ENCODE results near the gene EPB41L4A. TPM values are rescaled to one million over a fixed set of nuclear protein-coding genes. Genes with fewer than 3 reads are reported as not detected.
A peak's percentile ranks its signal among the peaks of the same experiment; 100 is the strongest.

The EPB41L4A gene
- total RNA-seq, 2 experiments from 2014 or later = 1.0 TPM; not detected in 1

DNA sequence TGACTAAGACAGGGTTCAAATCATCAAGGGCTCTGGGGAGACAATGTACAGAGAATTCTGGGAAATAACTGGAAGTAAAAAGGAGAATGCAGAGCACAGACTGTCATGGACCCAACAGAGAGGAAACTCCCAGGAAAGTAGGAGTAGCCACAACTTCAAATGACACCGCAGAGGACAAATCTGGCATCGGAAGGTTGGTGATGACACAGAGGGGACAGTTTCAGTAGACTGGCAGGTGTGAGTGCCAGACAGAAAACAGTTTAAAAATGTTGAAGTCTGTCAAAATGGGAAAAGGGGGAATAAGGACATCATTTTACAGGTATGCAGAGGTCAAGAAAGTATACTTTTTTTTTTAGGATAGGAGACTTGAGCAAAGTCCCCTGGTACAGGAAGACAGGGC lies 70.2 kb downstream of the EPB41L4A start:
- DNase-seq (no peak), ATAC-seq (no peak)
- H3K27me3 Mint-ChIP-seq (ENCODE audit: low read depth) = no peaks in the 10 kb centered on the region
- no peak overlapping the region for H3K4me3 Mint-ChIP-seq
- POLR2A ChIA-PET = no interaction called here
- H3K4me1 Mint-ChIP-seq (ENCODE audit: low read depth) = no peaks in the 10 kb centered on the region
- H3K9me3 Mint-ChIP-seq (ENCODE audit: insufficient read depth) = no peaks in the 10 kb centered on the region
- H3K27ac Mint-ChIP-seq = no peak overlapping the region
- H3K36me3 Mint-ChIP-seq (ENCODE audit: low read depth) = no peaks in the 10 kb centered on the region
- CTCF ChIA-PET = no interaction called here

DNA sequence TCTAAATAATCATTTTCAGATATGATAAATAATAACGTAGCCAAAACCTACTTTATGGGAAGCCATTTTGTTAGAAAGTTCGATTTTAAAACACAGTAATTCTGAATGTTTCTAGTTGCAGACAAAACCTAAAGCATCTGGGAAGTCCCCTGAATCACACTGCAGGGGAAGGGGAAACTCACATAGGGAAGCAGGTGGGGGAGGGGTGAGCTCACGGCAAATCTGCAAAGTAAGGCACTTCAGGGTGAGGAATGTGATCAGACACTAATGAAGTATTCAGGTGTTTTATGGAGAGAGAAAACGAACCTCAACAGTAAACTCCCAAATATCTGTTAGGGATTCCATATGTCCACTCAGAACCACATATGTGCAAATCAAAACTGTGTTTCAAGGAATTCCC lies 70.7 kb downstream of the EPB41L4A start:
- no peaks in the 10 kb centered on the region for H3K36me3 Mint-ChIP-seq (ENCODE audit: low read depth)
- H3K9me3 Mint-ChIP-seq (ENCODE audit: insufficient read depth) = no peaks in the 10 kb centered on the region
- DNase-seq (no peak), ATAC-seq (no peak)
- H3K4me3 Mint-ChIP-seq = no peak overlapping the region
- POLR2A ChIA-PET = no interaction called here
- CTCF ChIA-PET = no interaction called here
- H3K4me1 Mint-ChIP-seq (ENCODE audit: low read depth) = no peaks in the 10 kb centered on the region
- H3K27ac Mint-ChIP-seq = no peak overlapping the region
- peaks cover 1% of the 10 kb centered on the region for H3K27me3 Mint-ChIP-seq (ENCODE audit: low read depth)

DNA sequence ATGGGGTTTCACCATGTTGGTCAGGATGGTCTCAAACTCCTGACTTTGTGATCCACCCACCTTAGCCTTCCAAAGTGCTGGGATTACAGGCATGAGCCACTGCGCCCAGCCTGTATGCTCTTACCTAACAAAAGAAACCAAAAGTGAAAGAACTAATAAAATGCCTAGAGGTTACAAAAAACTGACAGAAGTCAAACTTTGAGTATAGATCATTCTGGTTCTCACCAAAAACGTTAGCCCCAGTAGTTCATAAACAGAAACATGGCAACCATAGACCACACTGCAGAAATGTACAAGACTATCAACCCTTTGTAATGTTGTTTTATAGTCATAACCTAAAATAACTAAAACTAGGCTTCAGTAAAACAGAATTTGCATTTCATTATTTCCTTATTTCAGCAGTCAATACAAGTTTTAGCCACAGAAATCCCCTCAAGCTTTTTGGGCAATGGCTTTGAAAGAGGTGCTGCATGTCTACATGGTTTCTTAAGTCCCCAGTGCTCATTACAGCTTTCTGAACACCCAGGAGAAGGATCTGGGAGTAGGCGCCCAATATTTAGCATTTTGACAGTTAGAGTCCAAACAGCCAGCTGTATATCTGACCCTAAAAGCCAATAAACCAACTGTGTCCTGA lies 72.5 kb downstream of the EPB41L4A start:
- H3K9me3 Mint-ChIP-seq (ENCODE audit: insufficient read depth) = no peaks in the 10 kb centered on the region
- H3K36me3 Mint-ChIP-seq (ENCODE audit: low read depth) = no peaks in the 10 kb centered on the region
- H3K4me1 Mint-ChIP-seq (ENCODE audit: low read depth) = no peaks in the 10 kb centered on the region
- ChIA-PET CTCF (no interaction called here), POLR2A (no interaction called here)
- H3K27ac Mint-ChIP-seq = no peak overlapping the region
- H3K27me3 Mint-ChIP-seq (ENCODE audit: low read depth) = peaks cover 2% of the 10 kb centered on the region
- no peak overlapping the region for H3K4me3 Mint-ChIP-seq
- no peak for DNase-seq
- no peak for ATAC-seq

DNA sequence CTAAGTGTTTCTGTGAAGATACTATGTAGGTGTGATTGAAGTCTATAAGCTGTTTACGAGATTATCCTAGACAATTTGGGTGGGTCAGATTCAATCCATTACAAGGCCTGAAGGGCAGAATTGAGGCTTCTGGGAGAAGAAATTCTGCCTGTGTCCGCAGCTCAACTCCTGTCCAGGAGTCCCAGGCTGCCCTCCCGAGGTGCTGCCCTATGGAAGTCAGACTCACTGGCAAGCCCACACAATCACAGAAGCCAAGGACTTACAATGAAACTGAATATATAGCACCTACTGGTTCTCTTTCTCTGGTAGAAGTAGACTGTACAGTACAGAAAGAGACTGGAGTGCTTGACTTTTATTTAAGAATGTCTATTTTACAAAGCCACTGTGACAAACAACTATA lies 74.5 kb downstream of the EPB41L4A start:
- H3K4me3 Mint-ChIP-seq = no peak overlapping the region
- peaks cover 2% of the 10 kb centered on the region for H3K27me3 Mint-ChIP-seq (ENCODE audit: low read depth)
- ChIA-PET POLR2A (no interaction called here), CTCF (no interaction called here)
- no peaks in the 10 kb centered on the region for H3K9me3 Mint-ChIP-seq (ENCODE audit: insufficient read depth)
- DNase-seq (no peak), ATAC-seq (no peak)
- no peaks in the 10 kb centered on the region for H3K4me1 Mint-ChIP-seq (ENCODE audit: low read depth)
- no peak overlapping the region for H3K27ac Mint-ChIP-seq
- H3K36me3 Mint-ChIP-seq (ENCODE audit: low read depth) = no peaks in the 10 kb centered on the region

DNA sequence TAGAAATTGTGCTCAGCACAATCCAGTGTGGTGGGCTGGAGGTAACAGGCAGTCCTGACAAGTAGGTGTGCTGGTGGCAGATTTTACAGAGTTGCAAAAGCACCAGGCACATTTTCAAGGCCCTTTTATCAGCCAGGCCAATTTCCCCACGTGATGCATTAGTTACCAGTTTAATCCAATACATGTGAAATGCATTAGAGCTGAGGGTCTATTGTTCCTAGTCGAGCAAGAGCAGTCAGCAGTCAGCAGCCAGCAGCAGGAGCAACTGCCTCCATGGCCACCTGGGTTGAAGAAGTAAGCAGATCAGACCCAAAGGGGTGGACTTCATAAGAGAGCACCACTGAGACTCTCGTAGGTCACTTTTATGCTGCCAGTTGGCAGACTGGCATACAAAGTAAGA lies 76.7 kb downstream of the EPB41L4A start:
- ATAC-seq = no peak
- no peaks in the 10 kb centered on the region for H3K4me1 Mint-ChIP-seq (ENCODE audit: low read depth)
- no peaks in the 10 kb centered on the region for H3K36me3 Mint-ChIP-seq (ENCODE audit: low read depth)
- no peaks in the 10 kb centered on the region for H3K9me3 Mint-ChIP-seq (ENCODE audit: insufficient read depth)
- CTCF ChIA-PET = no interaction called here
- DNase-seq = no peak
- peaks cover 2% of the 10 kb centered on the region for H3K27me3 Mint-ChIP-seq (ENCODE audit: low read depth)
- H3K27ac Mint-ChIP-seq = no peak overlapping the region
- POLR2A ChIA-PET = no interaction called here
- H3K4me3 Mint-ChIP-seq = no peak overlapping the region

DNA sequence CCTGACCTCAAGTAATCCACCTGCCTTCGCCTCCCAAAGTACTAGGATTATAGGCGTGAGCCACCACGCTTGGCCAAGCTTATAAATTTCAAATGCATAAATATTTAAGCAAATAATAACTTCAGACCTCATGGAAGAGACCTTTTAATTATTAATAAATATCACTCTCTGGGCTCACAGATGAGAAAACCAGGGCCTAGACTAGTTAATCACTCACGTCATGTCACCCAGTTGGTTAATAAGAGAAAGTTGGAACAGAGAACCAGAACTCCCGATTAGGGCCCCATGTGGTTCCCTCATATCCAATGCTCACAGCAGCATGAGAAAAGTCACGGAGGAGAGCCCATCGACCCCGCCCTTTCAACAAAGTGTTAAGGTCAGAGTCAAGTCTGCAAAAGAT lies 79.3 kb downstream of the EPB41L4A start:
- H3K9me3 Mint-ChIP-seq (ENCODE audit: insufficient read depth) = no peaks in the 10 kb centered on the region
- peaks cover 11% of the 10 kb centered on the region for H3K27me3 Mint-ChIP-seq (ENCODE audit: low read depth)
- ChIA-PET POLR2A (no interaction called here), CTCF (no interaction called here)
- no peaks in the 10 kb centered on the region for H3K36me3 Mint-ChIP-seq (ENCODE audit: low read depth)
- H3K4me1 Mint-ChIP-seq (ENCODE audit: low read depth) = no peaks in the 10 kb centered on the region
- no peak overlapping the region for H3K27ac Mint-ChIP-seq
- DNase-seq (no peak), ATAC-seq (no peak)
- no peak overlapping the region for H3K4me3 Mint-ChIP-seq

DNA sequence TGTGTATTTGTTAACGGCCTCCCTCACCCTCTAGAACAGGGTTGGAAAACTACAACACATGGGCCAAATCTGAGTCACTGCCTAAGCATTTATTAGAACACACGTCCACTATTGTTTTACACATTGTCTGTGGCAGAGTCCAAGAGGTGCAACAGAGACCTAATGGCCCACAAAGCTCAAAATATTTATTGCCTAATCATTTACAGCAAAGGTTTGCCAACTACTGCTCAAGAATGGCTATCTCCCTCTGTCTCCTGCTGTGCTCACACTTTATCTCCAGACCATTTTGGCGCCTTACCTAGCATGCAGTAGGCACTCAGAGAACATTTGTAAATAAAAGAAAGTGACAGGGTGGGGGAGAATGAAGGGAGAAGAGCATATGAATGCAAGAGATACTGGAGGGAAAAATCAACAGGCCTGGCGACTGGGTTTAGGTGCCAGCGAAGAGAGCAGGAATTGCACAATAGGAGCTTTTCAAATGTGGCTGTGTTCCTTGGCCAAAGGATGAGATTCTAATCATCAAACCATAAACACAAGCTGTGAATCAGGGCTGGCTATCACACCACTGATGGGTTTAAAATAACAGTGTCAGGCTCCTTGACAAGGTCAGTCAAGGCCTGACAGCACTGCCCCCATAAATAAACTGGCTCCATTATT lies 80.3 kb downstream of the EPB41L4A start:
- H3K4me1 Mint-ChIP-seq (ENCODE audit: low read depth) = no peaks in the 10 kb centered on the region
- CTCF ChIA-PET = no interaction called here
- no peak overlapping the region for H3K4me3 Mint-ChIP-seq
- DNase-seq (no peak), ATAC-seq (no peak)
- H3K27ac Mint-ChIP-seq = no peak overlapping the region
- H3K27me3 Mint-ChIP-seq (ENCODE audit: low read depth) = peaks cover 14% of the 10 kb centered on the region
- no peaks in the 10 kb centered on the region for H3K36me3 Mint-ChIP-seq (ENCODE audit: low read depth)
- H3K9me3 Mint-ChIP-seq (ENCODE audit: insufficient read depth) = no peaks in the 10 kb centered on the region
- POLR2A ChIA-PET = no interaction called here

DNA sequence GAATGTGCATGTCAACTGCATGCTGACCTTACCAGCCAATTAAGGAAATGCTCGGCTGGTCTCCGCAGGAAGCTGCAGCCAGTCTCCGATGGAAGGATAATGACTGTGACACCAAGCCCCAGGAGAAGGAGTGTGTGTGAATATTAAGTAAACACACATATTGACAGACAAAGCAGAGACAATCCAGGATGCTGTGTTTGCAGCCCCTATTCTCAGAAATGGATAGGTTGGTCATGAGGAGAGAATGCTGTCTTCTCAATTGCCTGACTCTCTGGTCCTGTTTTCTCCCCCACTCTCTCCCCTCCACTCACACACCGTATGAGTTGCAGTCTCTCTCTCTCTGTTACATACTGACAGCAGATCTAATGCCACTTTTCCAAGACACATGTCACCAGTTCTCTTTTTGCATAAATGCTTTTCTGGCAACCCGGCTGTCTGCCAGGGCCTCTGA lies 85.7 kb downstream of the EPB41L4A start:
- ChIA-PET POLR2A (no interaction called here), CTCF (no interaction called here)
- Mint-ChIP-seq H3K9me3 (ENCODE audit: insufficient read depth) (no peaks in the 10 kb centered on the region), H3K4me3 (no peak overlapping the region), H3K36me3 (ENCODE audit: low read depth) (no peaks in the 10 kb centered on the region), H3K27me3 (ENCODE audit: low read depth) (peaks cover 28% of the 10 kb centered on the region), H3K27ac (no peak overlapping the region), H3K4me1 (ENCODE audit: low read depth) (peaks cover 7% of the 10 kb centered on the region)
- DNase-seq (no peak), ATAC-seq (no peak)

DNA sequence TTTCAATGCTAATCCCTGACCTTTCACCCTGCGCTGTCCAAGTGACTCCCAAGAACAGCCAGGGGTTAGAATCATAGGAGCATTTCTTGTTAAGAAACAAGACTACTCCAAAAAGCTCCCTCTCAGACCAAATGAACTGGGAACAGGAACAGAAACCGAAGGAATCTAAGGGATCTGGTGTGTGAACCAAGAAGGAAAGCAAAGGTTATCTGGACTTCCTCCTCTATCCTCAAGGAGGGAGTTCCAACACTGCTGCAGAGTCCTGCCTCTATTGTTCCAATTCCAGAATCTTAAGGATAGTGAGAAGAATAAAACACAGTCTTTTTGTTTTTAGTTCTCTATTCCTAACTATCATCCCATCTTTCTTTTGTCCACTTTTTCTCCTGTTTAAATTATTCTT lies 87.2 kb downstream of the EPB41L4A start:
- CTCF ChIA-PET = no interaction called here

DNA sequence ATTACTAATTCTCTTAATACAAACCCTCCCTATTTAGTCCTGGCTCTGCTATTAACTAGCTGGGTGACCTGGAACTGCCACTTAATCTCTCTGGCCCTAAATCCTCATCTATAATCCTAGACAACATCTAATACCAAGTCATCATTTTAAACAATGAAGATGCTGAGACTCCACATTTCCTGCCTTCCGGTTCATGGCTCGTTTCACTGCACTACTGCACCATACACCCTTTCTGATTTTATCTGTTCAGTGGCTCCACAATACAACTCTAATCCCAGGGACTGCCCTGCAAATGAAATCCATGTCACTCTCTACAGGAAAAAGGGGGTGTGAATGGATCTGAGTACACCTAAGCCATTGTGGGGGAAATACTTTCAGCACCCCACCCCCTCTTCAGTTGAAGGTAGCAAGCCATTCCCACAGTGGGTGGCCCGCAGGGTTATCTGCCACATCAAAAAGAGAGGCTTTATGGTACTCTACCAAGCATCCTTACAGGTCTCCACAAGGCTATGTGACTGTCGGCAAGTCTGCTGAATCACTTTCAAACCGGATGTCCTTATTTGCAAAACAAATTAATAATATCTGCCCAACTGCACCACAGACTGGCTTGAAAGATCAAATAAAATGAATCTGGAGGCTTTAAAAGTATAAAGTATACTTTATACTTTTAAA lies 89.5 kb downstream of the EPB41L4A start:
- Mint-ChIP-seq H3K27ac (no peak overlapping the region), H3K27me3 (ENCODE audit: low read depth) (peaks cover 20% of the 10 kb centered on the region), H3K9me3 (ENCODE audit: insufficient read depth) (no peaks in the 10 kb centered on the region), H3K4me3 (no peak overlapping the region), H3K36me3 (ENCODE audit: low read depth) (no peaks in the 10 kb centered on the region), H3K4me1 (ENCODE audit: low read depth) (peaks cover 7% of the 10 kb centered on the region)
- POLR2A ChIA-PET = no interaction called here
- peak; percentile 74 for ATAC-seq
- DNase-seq = peak; percentile 28
- CTCF ChIA-PET = interaction anchor here (1.2 kb wide), 1 partner anchor 155 kb away, joined by 3 read pairs; no protein-coding TSS in a partner anchor

More for the DNA sequence above, 87.2 kb downstream of the EPB41L4A start:
- POLR2A ChIA-PET = no interaction called here
- no peak for DNase-seq
- Mint-ChIP-seq H3K9me3 (ENCODE audit: insufficient read depth) (no peaks in the 10 kb centered on the region), H3K27ac (no peak overlapping the region), H3K27me3 (ENCODE audit: low read depth) (peaks cover 30% of the 10 kb centered on the region), H3K4me3 (no peak overlapping the region), H3K4me1 (ENCODE audit: low read depth) (peaks cover 7% of the 10 kb centered on the region), H3K36me3 (ENCODE audit: low read depth) (no peaks in the 10 kb centered on the region)
- ATAC-seq = no peak

DNA sequence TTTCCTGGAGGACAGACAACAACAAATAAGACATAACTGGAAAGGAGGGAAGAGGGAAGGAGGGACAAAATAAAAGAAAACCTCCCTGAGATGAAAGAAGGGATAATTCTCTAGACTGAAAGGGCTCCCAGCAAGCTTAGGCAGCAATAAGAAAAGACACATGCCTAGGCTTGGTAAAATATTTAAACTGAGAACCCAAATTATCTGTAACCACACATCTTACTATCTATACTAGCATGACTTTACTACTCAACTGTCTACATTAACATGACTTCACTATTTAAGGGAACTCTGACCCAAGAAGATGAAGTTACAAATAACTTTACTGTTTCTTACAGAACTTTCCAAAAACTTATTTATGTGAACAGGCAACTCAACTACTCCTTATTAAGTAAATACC lies 95.9 kb downstream of the EPB41L4A start:
- no peaks in the 10 kb centered on the region for H3K4me1 Mint-ChIP-seq (ENCODE audit: low read depth)
- DNase-seq = no peak
- POLR2A ChIA-PET = no interaction called here
- no peak overlapping the region for H3K27ac Mint-ChIP-seq
- H3K4me3 Mint-ChIP-seq = no peak overlapping the region
- no peak for ATAC-seq
- H3K36me3 Mint-ChIP-seq (ENCODE audit: low read depth) = no peaks in the 10 kb centered on the region
- H3K27me3 Mint-ChIP-seq (ENCODE audit: low read depth) = peaks cover 18% of the 10 kb centered on the region
- H3K9me3 Mint-ChIP-seq (ENCODE audit: insufficient read depth) = no peaks in the 10 kb centered on the region
- CTCF ChIA-PET = no interaction called here

DNA sequence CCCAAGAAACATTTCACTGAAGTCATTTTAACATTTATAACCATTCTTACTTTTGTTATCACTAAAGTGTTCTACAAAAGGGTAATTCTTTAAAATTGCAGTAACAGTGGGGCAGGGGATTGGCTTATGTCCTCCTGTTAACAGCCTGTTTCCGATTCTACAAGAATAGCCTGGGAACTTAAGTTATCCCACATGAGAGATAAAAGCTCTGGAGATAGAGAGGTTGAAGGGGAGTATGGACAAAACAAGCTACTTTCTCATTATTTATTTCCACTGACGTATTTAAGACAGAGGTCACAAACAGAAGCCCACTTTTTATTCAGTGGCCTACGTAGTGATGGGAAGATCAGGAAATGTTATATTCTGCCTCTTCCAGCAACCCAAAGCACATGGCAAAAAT lies 98.7 kb downstream of the EPB41L4A start:
- ChIA-PET POLR2A (no interaction called here), CTCF (no interaction called here)
- H3K27me3 Mint-ChIP-seq (ENCODE audit: low read depth) = peaks cover 16% of the 10 kb centered on the region
- H3K4me3 Mint-ChIP-seq = no peak overlapping the region
- no peaks in the 10 kb centered on the region for H3K36me3 Mint-ChIP-seq (ENCODE audit: low read depth)
- DNase-seq = no peak
- H3K27ac Mint-ChIP-seq = no peak overlapping the region
- ATAC-seq = no peak
- H3K9me3 Mint-ChIP-seq (ENCODE audit: insufficient read depth) = no peaks in the 10 kb centered on the region
- no peaks in the 10 kb centered on the region for H3K4me1 Mint-ChIP-seq (ENCODE audit: low read depth)

Data from activated CD8-positive, alpha-beta T cell treated with anti-CD3 and anti-CD28 coated beads, Interleukin-2, amount 10 ng/mL, durations not matched to agents 7 days and 5 days (primary cell).